ENCODE results near the gene SLFN11.
"Not testable (repeated sequence)": the region's sequence is repeated elsewhere in the genome, so short reads cannot be mapped to it uniquely, and the experiment has no call there.

DNA sequence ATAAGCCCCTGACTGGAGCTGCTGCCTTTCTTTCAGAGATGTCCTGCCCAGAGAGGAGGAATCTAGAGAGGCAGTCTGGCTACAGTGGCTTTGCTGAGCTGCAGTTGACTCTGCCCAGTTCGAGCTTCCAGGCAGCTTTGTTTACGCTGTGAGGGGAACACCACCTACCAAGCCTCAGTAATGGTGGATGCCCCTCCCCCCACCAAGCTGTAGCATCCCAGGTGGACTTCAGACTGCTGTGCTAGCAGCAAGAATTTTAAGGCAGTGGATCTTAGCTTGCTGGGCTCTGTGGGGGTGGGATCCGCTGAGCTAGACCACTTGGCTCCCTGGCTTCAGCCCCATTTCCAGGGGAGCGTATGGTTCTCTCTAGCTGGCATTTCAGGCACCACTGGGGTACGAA is 39.8 kb downstream of the SLFN11 start:
- TF ChIP-seq, protein P1, sequence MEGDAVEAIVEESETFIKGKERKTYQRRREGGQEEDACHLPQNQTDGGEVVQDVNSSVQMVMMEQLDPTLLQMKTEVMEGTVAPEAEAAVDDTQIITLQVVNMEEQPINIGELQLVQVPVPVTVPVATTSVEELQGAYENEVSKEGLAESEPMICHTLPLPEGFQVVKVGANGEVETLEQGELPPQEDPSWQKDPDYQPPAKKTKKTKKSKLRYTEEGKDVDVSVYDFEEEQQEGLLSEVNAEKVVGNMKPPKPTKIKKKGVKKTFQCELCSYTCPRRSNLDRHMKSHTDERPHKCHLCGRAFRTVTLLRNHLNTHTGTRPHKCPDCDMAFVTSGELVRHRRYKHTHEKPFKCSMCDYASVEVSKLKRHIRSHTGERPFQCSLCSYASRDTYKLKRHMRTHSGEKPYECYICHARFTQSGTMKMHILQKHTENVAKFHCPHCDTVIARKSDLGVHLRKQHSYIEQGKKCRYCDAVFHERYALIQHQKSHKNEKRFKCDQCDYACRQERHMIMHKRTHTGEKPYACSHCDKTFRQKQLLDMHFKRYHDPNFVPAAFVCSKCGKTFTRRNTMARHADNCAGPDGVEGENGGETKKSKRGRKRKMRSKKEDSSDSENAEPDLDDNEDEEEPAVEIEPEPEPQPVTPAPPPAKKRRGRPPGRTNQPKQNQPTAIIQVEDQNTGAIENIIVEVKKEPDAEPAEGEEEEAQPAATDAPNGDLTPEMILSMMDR (IDR thresholded peaks at IDR 0.05) = not testable (repeated sequence)
- TF ChIP-seq POLR2A (IDR thresholded peaks at IDR 0.05) = not testable (repeated sequence)
